GM23248 (cell line): Measurements from ENCODE around the gene SNRPA. TPM values are rescaled to one million over a fixed set of nuclear protein-coding genes. Genes with fewer than 3 reads are reported as not detected.
"Not testable (repeated sequence)": the region's sequence is repeated elsewhere in the genome, so short reads cannot be mapped to it uniquely, and the experiment has no call there.

ENCODE experiments used
- DNase-seq: peaks from one replicate; pipeline ENCODE4 v3.0.0-alpha.2; 2015
- H2AFZ ChIP-seq: fragments of 200-600 bp; sonication (generic); 2 replicates; pipeline ENCODE4 v1.6.1; 2016; ENCODE audit warnings: antibody characterized with exemption
- H3F3A ChIP-seq: fragments of 200-600 bp; sonication (generic); 2 replicates; pipeline ENCODE4 v1.6.1; 2016; ENCODE audit warnings: mild to moderate bottlenecking, antibody characterized with exemption, mixed run types; ENCODE audit not compliant: insufficient read depth
- H3K27ac ChIP-seq: fragments of 200-600 bp; sonication (generic); 2 replicates; pipeline ENCODE4 v1.5.1; 2016; ENCODE audit warnings: mild to moderate bottlenecking
- H3K27me3 ChIP-seq: fragments of 200-600 bp; sonication (generic); replicated peaks from 2 replicates; pipeline ENCODE4 v1.6.1; 2016; ENCODE audit warnings: mild to moderate bottlenecking; ENCODE audit not compliant: insufficient read depth
- H3K36me3 ChIP-seq: fragments of 200-600 bp; sonication (generic); 2 replicates; pipeline ENCODE4 v1.6.1; 2016; ENCODE audit warnings: low read depth, mild to moderate bottlenecking
- H3K4me1 ChIP-seq: fragments of 200-600 bp; sonication (generic); 2 replicates; pipeline ENCODE4 v1.6.1; 2016; ENCODE audit warnings: mild to moderate bottlenecking; ENCODE audit not compliant: insufficient read depth
- H3K4me2 ChIP-seq: fragments of 200-600 bp; sonication (generic); one replicate; pipeline ENCODE4 v1.6.1; 2016; ENCODE audit warnings: mild to moderate bottlenecking; ENCODE audit not compliant: unreplicated experiment
- H3K4me3 ChIP-seq: fragments of 200-600 bp; sonication (generic); 2 replicates; pipeline ENCODE4 v1.5.1; 2016; ENCODE audit warnings: mild to moderate bottlenecking
- H3K79me2 ChIP-seq: fragments of 200-600 bp; sonication (generic); 2 replicates; pipeline ENCODE4 v1.6.1; 2016; ENCODE audit warnings: mild to moderate bottlenecking; ENCODE audit not compliant: insufficient read depth
- H3K9ac ChIP-seq: fragments of 200-600 bp; sonication (generic); 2 replicates; pipeline ENCODE4 v1.6.1; 2016; ENCODE audit warnings: mild to moderate bottlenecking
- H3K9me2 ChIP-seq: fragments of 200-600 bp; sonication (generic); 2 replicates; pipeline ENCODE4 v1.6.1; 2016; ENCODE audit warnings: mixed run types, mild to moderate bottlenecking, moderate library complexity; ENCODE audit not compliant: insufficient read depth
- H3K9me3 ChIP-seq: fragments of 200-600 bp; sonication (generic); one replicate; pipeline ENCODE4 v1.6.1; 2017; ENCODE audit warnings: low read depth
- H4K20me1 ChIP-seq: fragments of 200-600 bp; sonication (generic); 2 replicates; pipeline ENCODE4 v1.6.0; 2016; ENCODE audit not compliant: insufficient read depth
- EZH2 ChIP-seq: fragments of 200-600 bp; sonication (generic); IDR thresholded peaks from 2 replicates; pipeline ENCODE4 v1.6.1; 2018; ENCODE audit warnings: antibody characterized with exemption, mild to moderate bottlenecking; ENCODE audit not compliant: insufficient read depth, poor library complexity, severe bottlenecking
- EZH2phosphoT487 ChIP-seq: fragments of 200-600 bp; sonication (generic); IDR thresholded peaks from 2 replicates; pipeline ENCODE4 v1.6.1; 2018; ENCODE audit warnings: antibody characterized with exemption, moderate library complexity, mild to moderate bottlenecking, low read depth; ENCODE audit not compliant: insufficient read depth
- WGBS, 2 experiments: methylation state at CpG; one replicate each; pipeline ENCODE4 v1.1.6; 2015 to 2017; ENCODE audit warnings: low lambda C conversion rate in 2 of 2, low coverage in 1 of 2; ENCODE audit errors: missing lambda C conversion rate in 2 of 2; 5-methylcytosine and 5-hydroxymethylcytosine counted together
- in situ Hi-C: fragments of 300-500 bp; cut with MboI; formaldehyde crosslinking; loops from 2 replicates; pipeline ENCODE4 v1.15.0; 2020
- polyA plus RNA-seq: library from polyadenylated mRNA; unstranded; fragments of >200 nt; fragmentation: Nextera tagmentation; extraction: Ambion mirVana; gene quantifications from 2 replicates; pipeline ENCODE4 v1.2.1, GENCODE V29; 2016
- total RNA-seq: library from RNA; depleted of rRNA; stranded (reverse); fragments of >200 nt; shearing (Covaris generic); gene quantifications from 2 replicates; pipeline ENCODE4 v1.2.3, GENCODE V29; 2014

The SNRPA gene
- total and polyA plus RNA-seq, 2 experiments from 2014 or later = 30.6 to 58.5 TPM

- TF ChIP-seq EZH2phosphoT487 (no peak), EZH2 (no peak)
- Histone ChIP-seq H3K4me1 (peaks cover 27% of the 10 kb centered on the region), H3K27ac (no peak overlapping the region), H4K20me1 (no peaks in the 10 kb centered on the region), H3K4me2 (no peak overlapping the region), H3K36me3 (peaks cover 22% of the 10 kb centered on the region), H3K27me3 (no peaks in the 10 kb centered on the region), H3K9me2 (no peaks in the 10 kb centered on the region), H3K79me2 (peaks cover 82% of the 10 kb centered on the region), H2AFZ (no peak overlapping the region), H3K9me3 (no peaks in the 10 kb centered on the region), H3K4me3 (no peak overlapping the region), H3F3A (peaks cover 27% of the 10 kb centered on the region), H3K9ac (no peak overlapping the region)
- DNase-seq = no peak
- WGBS, 2 experiments = 96 to 98% methylated on average over 5 of the region's 5 CpGs
- in situ Hi-C loops = no loop called here
Measured at GRCh38 chr19:40723661-40724254, 27.2 kb upstream of the SNRPA start.

- TF ChIP-seq EZH2 (no peak), EZH2phosphoT487 (no peak)
- Histone ChIP-seq H3K27ac (no peak overlapping the region), H3K36me3 (peaks cover 25% of the 10 kb centered on the region), H3K9me2 (no peaks in the 10 kb centered on the region), H3K27me3 (no peaks in the 10 kb centered on the region), H3K4me3 (no peak overlapping the region), H2AFZ (no peak overlapping the region), H3K79me2 (peaks cover 76% of the 10 kb centered on the region), H3K9me3 (no peaks in the 10 kb centered on the region), H3K9ac (no peak overlapping the region), H3K4me2 (no peak overlapping the region), H4K20me1 (no peaks in the 10 kb centered on the region), H3K4me1 (peaks cover 25% of the 10 kb centered on the region), H3F3A (peaks cover 24% of the 10 kb centered on the region)
- 98% methylated on average over 4 of the region's 4 CpGs for WGBS, 2 experiments
- no peak for DNase-seq
- in situ Hi-C loops = no loop called here
Measured at GRCh38 chr19:40724315-40724714, 26.7 kb upstream of the SNRPA start.

GRCh38 chr19:40724855-40725254 lies 26.1 kb upstream of the SNRPA start:
- peaks cover 20% of the 10 kb centered on the region for H3K4me1 ChIP-seq
- H3F3A ChIP-seq = peaks cover 18% of the 10 kb centered on the region
- no peaks in the 10 kb centered on the region for H3K9me3 ChIP-seq
- H3K4me3 ChIP-seq = no peak overlapping the region
- WGBS, 2 experiments = 95 to 100% methylated on average over 3 of the region's 3 CpGs
- no peaks in the 10 kb centered on the region for H3K9me2 ChIP-seq
- TF ChIP-seq EZH2 (no peak), EZH2phosphoT487 (no peak)
- H3K9ac ChIP-seq = no peak overlapping the region
- no peak for DNase-seq
- H3K36me3 ChIP-seq = peaks cover 28% of the 10 kb centered on the region
- H3K27me3 ChIP-seq = no peaks in the 10 kb centered on the region
- no peak overlapping the region for H3K4me2 ChIP-seq
- H4K20me1 ChIP-seq = no peaks in the 10 kb centered on the region
- H3K79me2 ChIP-seq = peaks cover 71% of the 10 kb centered on the region
- H3K27ac ChIP-seq = no peak overlapping the region
- no peak overlapping the region for H2AFZ ChIP-seq
- in situ Hi-C loops = no loop called here

GRCh38 chr19:40726279-40726678 lies 24.7 kb upstream of the SNRPA start:
- H3K36me3 ChIP-seq = peaks cover 40% of the 10 kb centered on the region
- WGBS, 2 experiments = 98 to 99% methylated on average over 4 of the region's 4 CpGs

GRCh38 chr19:40730065-40730464 lies 20.9 kb upstream of the SNRPA start:
- H3K4me2 ChIP-seq, H2AFZ ChIP-seq, H3K4me1 ChIP-seq, H3K27me3 ChIP-seq, H3K4me3 ChIP-seq, H3K9ac ChIP-seq, H3F3A ChIP-seq, in situ Hi-C loops, H3K27ac ChIP-seq, H3K9me2 ChIP-seq, DNase-seq, H4K20me1 ChIP-seq, H3K9me3 ChIP-seq: not testable (repeated sequence)
- Histone ChIP-seq H3K36me3 (peaks cover 55% of the 10 kb centered on the region), H3K79me2 (peaks cover 19% of the 10 kb centered on the region)
- 83 to 91% methylated on average over 5 of the region's 5 CpGs for WGBS, 2 experiments

More at GRCh38 chr19:40726279-40726678, 24.7 kb upstream of the SNRPA start:
- Histone ChIP-seq H3K4me3 (no peak overlapping the region), H3K79me2 (peaks cover 57% of the 10 kb centered on the region), H3F3A (peaks cover 11% of the 10 kb centered on the region), H3K9me2 (no peaks in the 10 kb centered on the region), H3K4me2 (no peak overlapping the region), H2AFZ (no peak overlapping the region), H4K20me1 (no peaks in the 10 kb centered on the region), H3K4me1 (peaks cover 8% of the 10 kb centered on the region), H3K27me3 (no peaks in the 10 kb centered on the region), H3K9me3 (no peaks in the 10 kb centered on the region), H3K27ac (no peak overlapping the region), H3K9ac (no peak overlapping the region)
- in situ Hi-C loops = no loop called here
- TF ChIP-seq EZH2 = no peak
- no peak for TF ChIP-seq EZH2phosphoT487
- DNase-seq = no peak

- DNase-seq, H3K4me2 ChIP-seq, H3K4me3 ChIP-seq, H3K9ac ChIP-seq, H3K27me3 ChIP-seq, H3K9me3 ChIP-seq, H4K20me1 ChIP-seq, H3K27ac ChIP-seq, in situ Hi-C loops, H3F3A ChIP-seq, H3K4me1 ChIP-seq, H3K9me2 ChIP-seq, H2AFZ ChIP-seq, H3K79me2 ChIP-seq: not testable (repeated sequence)
- 91 to 93% methylated on average over 16 of the region's 16 CpGs for WGBS, 2 experiments
- peaks cover 40% of the 10 kb centered on the region for H3K36me3 ChIP-seq
Measured at GRCh38 chr19:40732304-40732703, 18.7 kb upstream of the SNRPA start.
